HG02759 (cell line): Measurements from ENCODE around the gene MAG.
"Not testable (repeated sequence)": the region's sequence is repeated elsewhere in the genome, so short reads cannot be mapped to it uniquely, and the experiment has no call there.

Experiments
- ATAC-seq: cut with Tn5 transposase; IDR thresholded peaks from one replicate; pipeline ENCODE4 v1.9.1; 2021; ENCODE audit warnings: mild to moderate bottlenecking, moderate library complexity; ENCODE audit not compliant: unreplicated experiment

MAG gene

GRCh38 chr19:35357867-35358573, 66.1 kb downstream of the MAG start, which contains the start of gene FFAR3:
Gene FFAR3, plus strand, starts transcription at chr19:35358460. Its CDS starts 431 bp downstream, at chr19:35358891.
- no peak for ATAC-seq

GRCh38 chr19:35358834-35359233, 66.9 kb downstream of the MAG start:
- not testable (repeated sequence) for ATAC-seq

- not testable (repeated sequence) for ATAC-seq
Measured at GRCh38 chr19:35359395-35359794, 67.4 kb downstream of the MAG start.

GRCh38 chr19:35360081-35360480, 68.1 kb downstream of the MAG start:
- not testable (repeated sequence) for ATAC-seq

GRCh38 chr19:35360880-35361420, 69.0 kb downstream of the MAG start:
- no peak for ATAC-seq

- no peak for ATAC-seq
Measured at GRCh38 chr19:35362261-35363000, 70.5 kb downstream of the MAG start.

- no peak for ATAC-seq
Measured at GRCh38 chr19:35363001-35363590, 71.1 kb downstream of the MAG start.
